ENCODE results near the gene CANT1. TPM values are rescaled to one million over a fixed set of nuclear protein-coding genes. Genes with fewer than 3 reads are reported as not detected.

Gene CANT1
- total RNA-seq, 1 experiment from 2014 or later: 95.7 TPM

DNA sequence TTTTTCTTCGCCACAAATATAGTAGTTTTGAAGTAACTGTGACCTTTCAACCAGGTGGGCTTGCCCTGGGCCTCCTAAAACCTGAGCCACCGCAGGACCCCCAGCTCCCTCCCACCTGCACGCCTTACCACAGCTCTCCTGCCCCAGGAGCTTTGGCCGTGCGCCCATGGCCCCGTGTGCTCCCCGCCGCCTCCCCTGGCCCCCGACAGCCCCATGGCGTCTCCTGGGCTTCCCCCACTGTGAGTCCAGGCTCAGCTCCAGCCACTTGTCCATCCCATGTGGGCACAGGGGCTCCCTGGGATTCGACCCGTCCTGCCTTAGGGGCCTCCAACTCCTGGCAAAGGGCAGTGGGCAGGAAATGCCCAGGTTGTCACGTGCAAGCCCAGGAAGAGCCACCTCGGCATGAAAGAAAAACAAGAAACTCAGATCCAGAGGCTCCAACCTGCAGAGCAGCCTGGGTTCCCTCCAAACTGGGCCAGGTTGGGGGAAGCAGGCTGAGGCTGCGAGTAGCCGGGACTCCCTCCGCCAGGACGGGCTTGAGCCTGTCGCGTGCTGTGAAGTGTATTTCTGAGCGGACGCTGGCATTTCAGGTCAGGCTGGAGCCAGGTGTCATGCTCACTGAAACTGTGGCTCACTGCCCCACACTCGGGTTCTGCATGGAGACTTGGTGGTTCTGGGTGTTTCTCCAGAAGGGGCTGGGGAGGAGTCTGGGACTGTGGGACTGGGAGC is 35.6 kb downstream of the CANT1 start:
- Mint-ChIP-seq H3K27me3 (ENCODE audit: unreplicated experiment) (no peaks in the 10 kb centered on the region), H3K27ac (ENCODE audit: unreplicated experiment) (no peak overlapping the region), H3K4me3 (ENCODE audit: low read depth, unreplicated experiment) (no peak overlapping the region), H3K4me1 (ENCODE audit: low read depth, unreplicated experiment) (peaks cover 32% of the 10 kb centered on the region), H3K9me3 (ENCODE audit: low read depth, unreplicated experiment) (no peaks in the 10 kb centered on the region), H3K36me3 (ENCODE audit: insufficient read depth, unreplicated experiment) (peaks cover 91% of the 10 kb centered on the region)
- intact Hi-C loops (cut with micrococcal nuclease; ENCODE audit: unreplicated experiment): loop anchor here (5.0 kb wide), 1 partner anchor 107 kb away; no protein-coding TSS in a partner anchor
- BruUV-seq (replicated peaks): no TSS peak
- CTCF ChIA-PET: no interaction called here
- DNase-seq: no peak
- TF ChIP-seq, protein P1, sequence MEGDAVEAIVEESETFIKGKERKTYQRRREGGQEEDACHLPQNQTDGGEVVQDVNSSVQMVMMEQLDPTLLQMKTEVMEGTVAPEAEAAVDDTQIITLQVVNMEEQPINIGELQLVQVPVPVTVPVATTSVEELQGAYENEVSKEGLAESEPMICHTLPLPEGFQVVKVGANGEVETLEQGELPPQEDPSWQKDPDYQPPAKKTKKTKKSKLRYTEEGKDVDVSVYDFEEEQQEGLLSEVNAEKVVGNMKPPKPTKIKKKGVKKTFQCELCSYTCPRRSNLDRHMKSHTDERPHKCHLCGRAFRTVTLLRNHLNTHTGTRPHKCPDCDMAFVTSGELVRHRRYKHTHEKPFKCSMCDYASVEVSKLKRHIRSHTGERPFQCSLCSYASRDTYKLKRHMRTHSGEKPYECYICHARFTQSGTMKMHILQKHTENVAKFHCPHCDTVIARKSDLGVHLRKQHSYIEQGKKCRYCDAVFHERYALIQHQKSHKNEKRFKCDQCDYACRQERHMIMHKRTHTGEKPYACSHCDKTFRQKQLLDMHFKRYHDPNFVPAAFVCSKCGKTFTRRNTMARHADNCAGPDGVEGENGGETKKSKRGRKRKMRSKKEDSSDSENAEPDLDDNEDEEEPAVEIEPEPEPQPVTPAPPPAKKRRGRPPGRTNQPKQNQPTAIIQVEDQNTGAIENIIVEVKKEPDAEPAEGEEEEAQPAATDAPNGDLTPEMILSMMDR (IDR thresholded peaks at IDR 0.05; ENCODE audit: unreplicated experiment): no peak

DNA sequence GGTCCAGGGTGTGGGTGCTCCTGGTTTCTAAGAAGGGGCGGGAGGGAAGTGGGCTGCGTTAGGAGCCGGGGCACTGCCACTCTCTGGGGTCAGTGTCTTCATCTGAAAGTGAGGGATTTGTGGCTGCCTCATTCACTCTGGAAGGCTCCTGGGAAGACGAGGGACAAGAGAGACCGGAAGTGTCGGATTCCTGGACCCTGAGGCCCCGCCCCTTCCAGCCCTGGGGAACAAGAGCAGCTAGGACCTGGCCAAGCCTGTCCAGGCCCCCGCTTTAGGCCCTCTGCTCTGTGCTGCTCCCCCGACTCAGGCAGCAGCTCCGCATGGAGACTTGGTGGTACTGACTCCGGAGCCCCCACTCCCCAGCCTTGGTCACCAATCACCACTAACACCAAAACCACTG is 36.4 kb downstream of the CANT1 start:
- no peak overlapping the region for H3K4me3 Mint-ChIP-seq (ENCODE audit: low read depth, unreplicated experiment)
- peaks cover 92% of the 10 kb centered on the region for H3K36me3 Mint-ChIP-seq (ENCODE audit: insufficient read depth, unreplicated experiment)
- TF ChIP-seq, protein P1 (IDR thresholded peaks at IDR 0.05; ENCODE audit: unreplicated experiment): no peak
- no peaks in the 10 kb centered on the region for H3K27me3 Mint-ChIP-seq (ENCODE audit: unreplicated experiment)
- no peaks in the 10 kb centered on the region for H3K9me3 Mint-ChIP-seq (ENCODE audit: low read depth, unreplicated experiment)
- peaks cover 32% of the 10 kb centered on the region for H3K4me1 Mint-ChIP-seq (ENCODE audit: low read depth, unreplicated experiment)
- CTCF ChIA-PET: interaction anchor here (0.6 kb wide), 1 partner anchor 98 kb away, joined by 5 read pairs; no protein-coding TSS in a partner anchor
- no peak overlapping the region for H3K27ac Mint-ChIP-seq (ENCODE audit: unreplicated experiment)
- BruUV-seq (replicated peaks): no TSS peak
- intact Hi-C loops (cut with micrococcal nuclease; ENCODE audit: unreplicated experiment): loop anchor here (5.0 kb wide), 1 partner anchor 106 kb away; no protein-coding TSS in a partner anchor
- no peak for DNase-seq

DNA sequence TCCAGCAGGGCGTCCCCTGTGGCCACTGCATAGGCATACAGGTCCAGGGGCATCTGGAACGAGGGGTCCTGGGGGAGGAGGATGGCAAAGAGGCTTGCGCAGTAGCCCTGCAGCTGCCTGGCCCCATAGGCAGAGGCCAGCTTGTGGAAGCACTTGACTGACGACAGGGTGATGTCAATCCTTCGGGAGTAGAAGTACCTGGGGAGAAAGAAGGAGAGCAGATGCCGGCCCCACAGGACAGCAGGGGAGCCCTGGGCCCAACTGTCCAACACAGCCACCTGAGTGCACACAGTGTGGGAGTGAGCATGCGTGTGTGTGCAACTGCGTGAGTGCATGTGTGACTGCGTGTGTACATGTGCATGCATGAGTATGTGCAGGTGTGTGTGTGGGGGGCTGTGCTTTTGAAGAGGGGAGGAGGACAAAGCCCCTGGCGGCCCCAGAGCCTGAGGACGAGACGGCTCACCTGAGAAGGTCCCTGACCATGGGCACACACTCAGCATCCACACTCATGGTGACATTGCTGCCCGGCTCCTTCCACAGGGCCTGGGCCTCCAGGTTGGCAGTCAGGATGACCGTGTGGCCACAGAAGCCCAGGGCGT is 37.0 kb downstream of the CANT1 start:
- DNase-seq: no peak
- H3K9me3 Mint-ChIP-seq (ENCODE audit: low read depth, unreplicated experiment): no peaks in the 10 kb centered on the region
- H3K36me3 Mint-ChIP-seq (ENCODE audit: insufficient read depth, unreplicated experiment): peaks cover 92% of the 10 kb centered on the region
- CTCF ChIA-PET: interaction anchor here (0.6 to 1.6 kb wide), 3 partner anchors 11 to 98 kb away, joined by 3 to 5 read pairs (median 5); no protein-coding TSS in a partner anchor
- no TSS peak for BruUV-seq (replicated peaks)
- H3K4me1 Mint-ChIP-seq (ENCODE audit: low read depth, unreplicated experiment): peaks cover 27% of the 10 kb centered on the region
- H3K27me3 Mint-ChIP-seq (ENCODE audit: unreplicated experiment): no peaks in the 10 kb centered on the region
- TF ChIP-seq, protein P1 (IDR thresholded peaks at IDR 0.05; ENCODE audit: unreplicated experiment): no peak
- intact Hi-C loops (cut with micrococcal nuclease; ENCODE audit: unreplicated experiment): loop anchor here (5.0 kb wide), 1 partner anchor 105 kb away; no protein-coding TSS in a partner anchor
- no peak overlapping the region for H3K4me3 Mint-ChIP-seq (ENCODE audit: low read depth, unreplicated experiment)
- peak overlapping the region; percentile 80 for H3K27ac Mint-ChIP-seq (ENCODE audit: unreplicated experiment)

DNA sequence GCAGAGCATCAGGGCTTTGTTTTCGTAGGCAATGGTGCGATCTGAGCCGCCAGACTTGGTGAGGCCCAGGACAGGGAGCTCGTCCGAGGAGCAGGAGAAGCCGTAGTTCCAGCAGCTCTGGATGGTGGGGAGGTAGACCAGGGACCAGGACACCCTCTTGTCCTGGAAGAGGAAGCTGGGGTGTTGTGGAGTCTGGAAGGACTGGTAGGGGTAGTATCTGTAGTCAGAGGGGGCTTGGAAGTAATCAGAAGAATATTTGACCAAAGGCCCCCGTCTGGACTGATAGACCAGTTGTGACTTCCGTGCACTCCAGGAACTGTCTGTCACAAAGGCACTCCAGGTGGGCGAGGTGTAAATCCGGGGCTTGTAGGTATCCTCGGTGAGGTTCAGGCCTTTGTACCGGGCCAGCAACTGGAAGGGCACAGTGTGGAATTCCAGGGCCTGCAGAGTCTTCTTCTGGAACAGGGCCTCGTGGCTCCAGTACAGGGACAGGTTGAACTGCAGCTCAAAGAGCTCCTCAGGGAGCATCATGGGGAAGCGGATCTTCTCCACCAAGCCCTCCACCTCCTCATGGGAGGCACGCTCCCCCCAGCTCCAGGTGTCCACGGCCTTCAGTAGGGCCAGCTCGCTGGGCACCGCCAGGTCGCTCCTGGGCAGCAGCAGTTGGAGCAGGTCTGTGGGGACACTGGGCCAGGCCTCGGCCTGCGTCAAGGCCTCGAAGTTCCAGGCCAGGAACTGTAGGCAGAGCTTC is 37.6 kb downstream of the CANT1 start:
- TF ChIP-seq, protein P1 (IDR thresholded peaks at IDR 0.05; ENCODE audit: unreplicated experiment): no peak
- intact Hi-C loops (cut with micrococcal nuclease; ENCODE audit: unreplicated experiment): loop anchor here (5.0 kb wide), 1 partner anchor 105 kb away; no protein-coding TSS in a partner anchor
- peaks cover 92% of the 10 kb centered on the region for H3K36me3 Mint-ChIP-seq (ENCODE audit: insufficient read depth, unreplicated experiment)
- CTCF ChIA-PET: interaction anchor here (0.7 to 2.2 kb wide), 6 partner anchors 11 to 106 kb away, joined by 3 to 15 read pairs (median 4); no protein-coding TSS in a partner anchor
- H3K27me3 Mint-ChIP-seq (ENCODE audit: unreplicated experiment): no peaks in the 10 kb centered on the region
- peaks cover 20% of the 10 kb centered on the region for H3K4me1 Mint-ChIP-seq (ENCODE audit: low read depth, unreplicated experiment)
- BruUV-seq (replicated peaks): no TSS peak
- H3K27ac Mint-ChIP-seq (ENCODE audit: unreplicated experiment): peak overlapping the region; percentile 80
- H3K9me3 Mint-ChIP-seq (ENCODE audit: low read depth, unreplicated experiment): no peaks in the 10 kb centered on the region
- DNase-seq: no peak
- H3K4me3 Mint-ChIP-seq (ENCODE audit: low read depth, unreplicated experiment): no peak overlapping the region

All from Calu3 (cell line).